ENCODE results near the gene SLC2A6.
A peak's percentile ranks its signal among the peaks of the same experiment; 100 is the strongest.
"Not testable (repeated sequence)": the region's sequence is repeated elsewhere in the genome, so short reads cannot be mapped to it uniquely, and the experiment has no call there.

The SLC2A6 gene

GRCh38 chr9:133463234-133463863, 15.6 kb downstream of the SLC2A6 start:
- DNase-seq (ENCODE audit: low read depth in 2 of 2), result no peak

- DNase-seq (ENCODE audit: low read depth in 2 of 2), result no peak
Measured at GRCh38 chr9:133461975-133462374, 16.9 kb downstream of the SLC2A6 start.

- DNase-seq (ENCODE audit: low read depth in 2 of 2), result no peak
Measured at GRCh38 chr9:133460405-133461175, 18.3 kb downstream of the SLC2A6 start.

GRCh38 chr9:133459476-133460404, 19.2 kb downstream of the SLC2A6 start, which contains the start of gene CACFD1:
Gene CACFD1 (plus strand): TSS chr9:133459978. CDS start chr9:133460067, 89 bp downstream.
- DNase-seq (ENCODE audit: low read depth in 2 of 2), result peak; percentile 82 to 83

- DNase-seq (ENCODE audit: low read depth in 2 of 2), result no peak
Measured at GRCh38 chr9:133458643-133459312, 20.1 kb downstream of the SLC2A6 start.

- no peak for DNase-seq (ENCODE audit: low read depth in 2 of 2)
Measured at GRCh38 chr9:133457748-133458147, 21.2 kb downstream of the SLC2A6 start.

- no peak for DNase-seq (ENCODE audit: low read depth in 2 of 2)
Measured at GRCh38 chr9:133457233-133457632, 21.7 kb downstream of the SLC2A6 start.

- DNase-seq (ENCODE audit: low read depth in 2 of 2), result no peak
Measured at GRCh38 chr9:133456409-133456808, 22.5 kb downstream of the SLC2A6 start.

- no peak for DNase-seq (ENCODE audit: low read depth in 2 of 2)
Measured at GRCh38 chr9:133455936-133456335, 23.0 kb downstream of the SLC2A6 start.

- no peak for DNase-seq (ENCODE audit: low read depth in 2 of 2)
Measured at GRCh38 chr9:133454943-133455673, 23.8 kb downstream of the SLC2A6 start.

- DNase-seq (ENCODE audit: low read depth in 2 of 2), result no peak
Measured at GRCh38 chr9:133454325-133454724, 24.6 kb downstream of the SLC2A6 start.

- no peak for DNase-seq (ENCODE audit: low read depth in 2 of 2)
Measured at GRCh38 chr9:133453651-133454050, 25.2 kb downstream of the SLC2A6 start.

- no peak for DNase-seq (ENCODE audit: low read depth in 2 of 2)
Measured at GRCh38 chr9:133452562-133452961, 26.3 kb downstream of the SLC2A6 start.

GRCh38 chr9:133451865-133452264, 27.0 kb downstream of the SLC2A6 start:
- DNase-seq (ENCODE audit: low read depth in 2 of 2), result not testable (repeated sequence)

- DNase-seq (ENCODE audit: low read depth in 2 of 2), result no peak
Measured at GRCh38 chr9:133449760-133450159, 29.1 kb downstream of the SLC2A6 start.

- DNase-seq (ENCODE audit: low read depth in 2 of 2), result no peak
Measured at GRCh38 chr9:133448487-133448972, 30.4 kb downstream of the SLC2A6 start.

- DNase-seq (ENCODE audit: low read depth in 2 of 2), result no peak
Measured at GRCh38 chr9:133445293-133445969, 33.5 kb downstream of the SLC2A6 start.

GRCh38 chr9:133443982-133444381, 34.9 kb downstream of the SLC2A6 start:
- no peak for DNase-seq (ENCODE audit: low read depth in 2 of 2)

GRCh38 chr9:133443248-133443647, 35.7 kb downstream of the SLC2A6 start:
- DNase-seq (ENCODE audit: low read depth in 2 of 2), result no peak

- no peak for DNase-seq (ENCODE audit: low read depth in 2 of 2)
Measured at GRCh38 chr9:133441571-133441970, 37.3 kb downstream of the SLC2A6 start.
